CD4-positive, alpha-beta T cell treated with Interferon gamma for 1 hour (primary cell): ENCODE results near the gene KSR2.

Source experiments
- DNase-seq: peaks from one replicate; pipeline ENCODE4 v3.0.0-alpha.2; 2020

KSR2 gene

GRCh38 chr12:117518594-117519270 lies 450.1 kb downstream of the KSR2 start:
- DNase-seq = no peak

DNA sequence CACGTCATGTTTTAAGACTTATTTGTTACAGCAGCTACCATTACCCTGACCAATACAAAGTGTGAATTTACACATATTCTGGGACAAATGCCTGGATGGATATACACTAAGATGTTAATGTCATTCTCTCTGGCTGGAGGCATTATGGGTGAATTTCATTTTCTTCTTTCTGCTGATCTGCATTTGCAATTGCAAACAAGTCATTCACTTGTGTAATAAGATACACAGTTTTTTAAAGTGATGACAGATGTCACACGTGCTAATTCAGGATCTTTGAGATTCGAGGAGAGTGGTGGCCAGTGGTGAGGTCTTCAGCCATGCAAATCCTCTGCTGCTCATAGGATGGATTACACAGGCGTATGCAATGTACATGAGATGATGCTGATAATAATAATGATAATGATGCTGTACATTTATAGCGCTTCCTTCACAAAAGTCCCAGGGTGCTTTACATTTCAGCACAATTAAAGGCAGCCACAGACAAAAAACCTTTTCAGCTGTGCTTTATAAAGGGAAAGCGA lies 451.5 kb downstream of the KSR2 start:
- DNase-seq = no peak

- no peak for DNase-seq
These were observed 452.8 kb downstream of the KSR2 start for GRCh38 chr12:117516034-117516433.

GRCh38 chr12:117514016-117514415 lies 454.8 kb downstream of the KSR2 start:
- DNase-seq = no peak

DNA sequence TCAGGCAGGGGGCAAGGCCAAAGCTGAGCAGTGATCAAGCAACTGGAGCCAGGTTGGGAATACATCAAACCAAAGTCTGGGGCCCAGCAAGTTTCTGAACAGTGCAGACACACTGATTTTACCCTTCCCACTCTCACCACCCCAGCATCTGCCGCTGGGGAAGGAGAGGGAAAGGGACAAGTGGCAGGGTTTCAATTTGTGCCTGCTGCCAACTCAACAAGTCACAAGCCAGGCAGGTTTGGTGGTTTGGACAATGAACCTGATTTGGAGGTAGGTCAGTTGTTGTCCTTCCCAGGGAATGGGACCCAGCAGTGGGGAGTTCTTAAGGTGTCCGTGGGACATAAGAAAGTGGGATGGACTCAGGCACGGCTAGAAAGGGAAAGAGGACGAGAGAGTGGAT lies 455.4 kb downstream of the KSR2 start:
- DNase-seq = no peak

GRCh38 chr12:117508468-117508867 lies 460.3 kb downstream of the KSR2 start:
- DNase-seq = no peak

- no peak for DNase-seq
These were observed 461.2 kb downstream of the KSR2 start for GRCh38 chr12:117507548-117507947.

DNA sequence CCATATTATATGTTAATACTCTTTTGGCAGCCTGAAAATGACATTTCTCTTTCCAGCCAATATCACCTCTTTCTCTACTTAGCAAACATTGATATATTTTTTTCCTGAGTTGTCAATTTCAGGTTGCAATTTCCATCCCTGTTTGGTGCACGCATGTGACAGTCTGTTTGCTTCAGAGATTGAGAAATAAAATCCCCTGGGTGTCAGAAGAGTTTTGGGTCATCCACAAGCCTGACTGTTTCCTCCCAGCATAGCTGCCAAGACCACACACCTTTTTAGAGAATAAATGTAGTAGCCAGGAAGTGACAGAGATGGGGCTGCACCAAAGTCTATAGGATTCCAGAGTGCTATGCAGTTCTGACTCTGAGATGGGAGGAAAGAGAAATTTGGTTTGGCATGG lies 462.5 kb downstream of the KSR2 start:
- no peak for DNase-seq

GRCh38 chr12:117502633-117503032 lies 466.2 kb downstream of the KSR2 start:
- no peak for DNase-seq

- DNase-seq = no peak
These were observed 466.6 kb downstream of the KSR2 start for GRCh38 chr12:117502233-117502632.

GRCh38 chr12:117501076-117501869 lies 467.5 kb downstream of the KSR2 start:
- no peak for DNase-seq

GRCh38 chr12:117499759-117500485 lies 468.9 kb downstream of the KSR2 start:
- DNase-seq = no peak

- DNase-seq = no peak
These were observed 469.9 kb downstream of the KSR2 start for GRCh38 chr12:117498880-117499279.

DNA sequence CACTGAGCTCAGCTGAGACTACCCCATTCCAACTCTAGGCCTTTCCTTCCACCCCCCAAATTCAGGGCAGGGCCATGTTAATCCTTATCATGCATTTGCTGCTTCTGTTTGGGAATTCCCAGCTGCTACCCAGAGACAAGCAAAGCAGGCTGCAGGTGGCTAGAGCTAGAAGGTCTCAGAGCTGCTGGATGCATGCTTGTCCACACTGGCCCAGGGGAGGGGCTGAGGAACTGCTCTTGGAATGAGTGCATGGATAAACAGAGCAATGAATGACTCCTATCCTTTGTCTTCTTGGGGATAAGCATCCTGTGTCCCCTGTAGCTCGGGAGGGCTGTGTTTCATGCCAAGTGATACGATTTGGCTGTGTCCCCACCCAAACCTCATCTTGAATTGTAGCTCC lies 470.5 kb downstream of the KSR2 start:
- no peak for DNase-seq

DNA sequence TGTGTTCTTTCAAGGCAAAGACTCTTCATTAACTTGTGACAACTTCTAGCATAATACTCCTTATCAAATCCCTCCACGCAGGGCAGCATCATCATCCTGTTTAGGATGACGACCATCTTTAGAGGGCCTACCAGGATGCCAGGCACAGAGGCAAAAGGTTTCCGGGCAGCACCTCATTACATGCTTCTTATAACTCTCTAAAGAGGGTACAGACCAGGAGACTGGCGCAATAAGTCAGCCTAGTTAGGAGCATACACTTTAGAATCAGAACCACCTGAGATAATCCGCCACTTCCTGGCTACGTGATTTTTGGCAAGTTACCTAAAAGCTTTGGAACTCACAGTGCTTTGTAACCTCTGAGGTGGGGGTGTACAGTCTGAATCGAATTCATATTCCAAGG lies 471.4 kb downstream of the KSR2 start:
- DNase-seq = no peak

GRCh38 chr12:117494833-117495655 lies 473.7 kb downstream of the KSR2 start:
- DNase-seq = no peak

- no peak for DNase-seq
These were observed 477.1 kb downstream of the KSR2 start for GRCh38 chr12:117491711-117492110.

- no peak for DNase-seq
These were observed 478.7 kb downstream of the KSR2 start for GRCh38 chr12:117490130-117490529.

GRCh38 chr12:117489671-117490070 lies 479.1 kb downstream of the KSR2 start:
- no peak for DNase-seq

DNA sequence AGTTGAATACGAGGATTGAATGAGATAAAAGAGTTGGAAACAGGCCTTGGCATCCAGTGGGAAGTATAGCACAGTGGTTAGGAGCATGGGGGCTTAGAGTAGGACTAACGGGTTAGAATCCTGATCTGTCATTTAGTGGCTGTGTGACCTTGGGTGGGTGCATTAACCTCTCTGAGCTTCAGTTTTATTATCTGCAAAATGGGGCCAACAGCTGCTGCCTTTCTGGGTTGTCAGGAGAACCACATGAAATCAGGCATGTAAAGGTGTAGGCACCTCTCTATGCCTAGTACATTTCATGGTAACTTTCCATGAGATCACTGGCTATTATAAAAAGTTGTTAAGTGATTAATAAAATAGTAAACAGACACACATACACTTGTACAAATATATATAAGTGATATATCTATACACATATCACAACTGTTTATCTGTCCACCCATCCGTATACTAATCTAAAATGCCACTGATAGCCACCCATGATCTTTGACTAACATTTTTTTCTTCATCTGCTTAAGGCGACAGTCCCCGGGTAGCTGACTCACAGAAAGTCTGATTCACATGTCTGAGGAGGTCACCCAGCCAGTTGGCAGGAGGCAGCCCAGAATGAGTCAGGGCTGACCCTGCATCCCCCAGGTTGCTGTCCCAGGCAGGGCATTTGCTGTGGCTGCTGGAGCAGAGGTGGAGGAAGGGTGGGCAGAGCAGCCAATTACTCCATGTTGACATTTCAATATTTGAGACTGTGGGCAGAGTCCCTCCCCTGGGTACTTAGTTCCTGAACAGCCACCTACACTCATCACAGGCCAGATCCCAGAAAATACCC lies 481.7 kb downstream of the KSR2 start:
- DNase-seq = no peak

- DNase-seq = no peak
These were observed 482.6 kb downstream of the KSR2 start for GRCh38 chr12:117485984-117486839.
